PFSK-1 (cell line): Measurements from ENCODE around the gene SMIM24.

Experiments used
- POLR2AphosphoS5 ChIP-seq: IDR thresholded peaks from 2 replicates; pipeline ENCODE4 v1.6.1; 2012; ENCODE audit warnings: low read depth, mild to moderate bottlenecking, control low read depth, low read length, moderate library complexity
- REST ChIP-seq, 2 experiments: IDR thresholded peaks; 2 replicates each; pipeline versions ENCODE4 v1.6.1 to v1.8.0; 2011 to 2012; ENCODE audit warnings: low read depth in 2 of 2, low read length in 2 of 2, control low read depth in 1 of 2, inconsistent platforms in 1 of 2, mild to moderate bottlenecking in 1 of 2, moderate library complexity in 1 of 2; ENCODE audit not compliant: insufficient read depth in 1 of 2
- SIN3A ChIP-seq: IDR thresholded peaks from 2 replicates; pipeline ENCODE4 v1.6.1; 2012; ENCODE audit warnings: mild to moderate bottlenecking, low read length, moderate library complexity, borderline replicate concordance; ENCODE audit not compliant: insufficient read depth

GRCh38 chr19:3508771-3509535, 28.6 kb upstream of the SMIM24 start:
- no peak for TF ChIP-seq REST (IDR thresholded peaks at IDR 0.05; ENCODE audit: insufficient read depth in 1 of 2, low read depth in 2 of 2, low read length in 2 of 2)
- no peak for TF ChIP-seq POLR2AphosphoS5
- TF ChIP-seq SIN3A = no peak
